Measurements from ENCODE around the gene SENP6.
"Not testable (repeated sequence)": the region's sequence is repeated elsewhere in the genome, so short reads cannot be mapped to it uniquely, and the experiment has no call there.

SENP6 gene, protein sequence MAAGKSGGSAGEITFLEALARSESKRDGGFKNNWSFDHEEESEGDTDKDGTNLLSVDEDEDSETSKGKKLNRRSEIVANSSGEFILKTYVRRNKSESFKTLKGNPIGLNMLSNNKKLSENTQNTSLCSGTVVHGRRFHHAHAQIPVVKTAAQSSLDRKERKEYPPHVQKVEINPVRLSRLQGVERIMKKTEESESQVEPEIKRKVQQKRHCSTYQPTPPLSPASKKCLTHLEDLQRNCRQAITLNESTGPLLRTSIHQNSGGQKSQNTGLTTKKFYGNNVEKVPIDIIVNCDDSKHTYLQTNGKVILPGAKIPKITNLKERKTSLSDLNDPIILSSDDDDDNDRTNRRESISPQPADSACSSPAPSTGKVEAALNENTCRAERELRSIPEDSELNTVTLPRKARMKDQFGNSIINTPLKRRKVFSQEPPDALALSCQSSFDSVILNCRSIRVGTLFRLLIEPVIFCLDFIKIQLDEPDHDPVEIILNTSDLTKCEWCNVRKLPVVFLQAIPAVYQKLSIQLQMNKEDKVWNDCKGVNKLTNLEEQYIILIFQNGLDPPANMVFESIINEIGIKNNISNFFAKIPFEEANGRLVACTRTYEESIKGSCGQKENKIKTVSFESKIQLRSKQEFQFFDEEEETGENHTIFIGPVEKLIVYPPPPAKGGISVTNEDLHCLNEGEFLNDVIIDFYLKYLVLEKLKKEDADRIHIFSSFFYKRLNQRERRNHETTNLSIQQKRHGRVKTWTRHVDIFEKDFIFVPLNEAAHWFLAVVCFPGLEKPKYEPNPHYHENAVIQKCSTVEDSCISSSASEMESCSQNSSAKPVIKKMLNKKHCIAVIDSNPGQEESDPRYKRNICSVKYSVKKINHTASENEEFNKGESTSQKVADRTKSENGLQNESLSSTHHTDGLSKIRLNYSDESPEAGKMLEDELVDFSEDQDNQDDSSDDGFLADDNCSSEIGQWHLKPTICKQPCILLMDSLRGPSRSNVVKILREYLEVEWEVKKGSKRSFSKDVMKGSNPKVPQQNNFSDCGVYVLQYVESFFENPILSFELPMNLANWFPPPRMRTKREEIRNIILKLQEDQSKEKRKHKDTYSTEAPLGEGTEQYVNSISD

DNA sequence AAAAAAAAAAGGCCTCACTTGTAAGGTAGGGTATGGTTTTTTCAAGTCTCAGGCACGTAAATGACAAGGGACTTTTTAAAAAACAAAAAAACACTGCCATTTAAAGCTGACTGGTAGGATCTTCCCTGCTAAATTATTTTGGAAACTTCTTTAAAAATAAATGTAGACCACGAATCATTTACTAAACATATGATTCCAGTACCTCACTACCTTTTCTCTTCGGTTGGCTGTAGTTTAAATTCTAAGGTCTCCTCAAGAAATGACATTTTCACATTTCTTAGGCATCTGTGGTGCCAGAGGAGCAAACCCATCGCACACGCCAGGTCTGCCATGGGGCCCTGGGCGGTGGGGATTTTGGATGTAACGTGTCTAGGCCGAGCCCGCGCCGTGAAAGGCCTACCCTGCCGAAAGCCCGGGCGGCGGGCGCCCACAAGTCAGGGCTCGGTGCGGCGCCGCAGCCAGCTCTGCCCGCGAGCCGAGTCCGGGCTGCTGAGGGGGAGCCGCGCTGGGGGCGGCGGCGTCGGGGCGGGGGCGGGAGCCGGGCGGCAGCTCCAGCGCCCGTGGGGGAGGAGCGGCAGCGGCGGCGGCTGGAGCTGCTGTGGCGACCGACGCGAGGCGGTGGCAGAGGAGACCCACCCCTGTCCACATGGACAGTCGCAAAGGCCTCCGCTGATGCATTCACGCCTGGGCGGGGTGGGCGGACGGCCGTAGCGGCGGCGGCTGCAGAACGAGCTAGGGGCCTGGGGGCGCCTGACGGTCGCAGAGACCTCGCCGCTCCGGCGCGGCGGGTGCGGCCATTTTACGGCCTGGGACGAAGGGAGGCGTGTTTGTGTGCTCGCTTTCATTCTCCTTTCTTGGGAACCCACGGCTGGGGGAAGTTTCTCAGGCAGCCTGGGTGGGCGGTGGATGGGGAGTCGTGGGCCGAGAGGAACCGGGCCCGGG is at the start of gene SENP6:
Gene SENP6, plus strand, starts transcription at position 577 of the 942 bp plus-strand sequence. CDS start 645 bp downstream, outside the sequence.
- peak; percentile 39 for DNase-seq

DNA sequence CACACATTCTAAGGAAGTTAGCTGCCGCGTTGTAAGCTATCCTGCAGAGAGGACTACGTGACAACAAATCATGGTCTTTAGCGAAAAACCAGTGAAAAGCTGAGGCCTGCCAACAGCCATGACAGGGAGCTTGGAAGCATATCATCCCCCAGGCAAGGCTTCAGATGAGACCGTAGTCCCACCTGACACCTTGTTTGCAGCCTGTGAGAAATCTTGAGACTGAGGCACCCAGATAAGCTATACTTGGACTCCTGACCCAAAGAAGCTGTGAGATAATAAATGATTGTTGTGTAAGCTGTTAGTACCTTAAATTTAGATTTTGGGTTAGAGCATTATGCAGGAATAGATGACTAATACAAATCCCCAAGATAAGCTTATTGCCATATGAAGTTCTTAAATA is 45.4 kb upstream of the SENP6 start:
- no peak for DNase-seq

DNA sequence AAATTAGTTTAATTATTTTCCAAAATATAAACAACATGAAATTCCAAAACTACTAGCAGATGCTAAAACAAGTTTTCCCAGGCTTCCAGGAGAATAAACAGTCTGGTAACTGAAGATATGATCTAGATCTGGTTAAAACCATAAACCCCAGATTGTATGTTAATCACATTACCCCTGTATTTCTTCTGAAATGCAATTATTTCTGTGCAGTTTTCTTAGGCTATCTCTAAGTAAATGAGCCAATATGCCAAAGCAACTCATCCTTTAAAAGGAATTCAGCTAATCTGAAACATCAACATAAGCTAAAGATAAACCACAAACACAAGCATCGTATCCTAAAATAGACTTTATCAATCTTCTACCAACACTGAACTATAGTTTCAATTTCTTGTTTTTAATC is 44.6 kb upstream of the SENP6 start:
- no peak for DNase-seq

DNA sequence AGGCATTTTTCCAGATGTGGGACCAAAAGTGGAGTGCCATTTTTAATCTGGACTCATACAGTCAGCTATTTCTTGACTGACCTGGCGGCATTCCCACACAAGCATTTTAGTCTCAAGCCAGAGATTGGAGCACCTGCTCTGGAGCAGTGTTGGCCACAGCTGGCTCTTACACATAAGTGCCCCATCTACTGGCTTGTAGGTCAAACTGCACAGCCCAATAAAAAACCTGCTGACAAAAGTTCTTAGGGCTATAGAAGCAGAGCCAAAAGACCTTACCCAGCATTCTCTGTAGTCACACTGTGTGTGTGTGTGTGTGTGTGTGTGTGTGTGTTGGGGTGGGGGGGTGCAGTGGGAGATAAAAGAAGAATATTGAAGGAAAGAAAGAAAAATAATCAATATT is 38.6 kb upstream of the SENP6 start:
- DNase-seq, result peak; percentile 51

DNA sequence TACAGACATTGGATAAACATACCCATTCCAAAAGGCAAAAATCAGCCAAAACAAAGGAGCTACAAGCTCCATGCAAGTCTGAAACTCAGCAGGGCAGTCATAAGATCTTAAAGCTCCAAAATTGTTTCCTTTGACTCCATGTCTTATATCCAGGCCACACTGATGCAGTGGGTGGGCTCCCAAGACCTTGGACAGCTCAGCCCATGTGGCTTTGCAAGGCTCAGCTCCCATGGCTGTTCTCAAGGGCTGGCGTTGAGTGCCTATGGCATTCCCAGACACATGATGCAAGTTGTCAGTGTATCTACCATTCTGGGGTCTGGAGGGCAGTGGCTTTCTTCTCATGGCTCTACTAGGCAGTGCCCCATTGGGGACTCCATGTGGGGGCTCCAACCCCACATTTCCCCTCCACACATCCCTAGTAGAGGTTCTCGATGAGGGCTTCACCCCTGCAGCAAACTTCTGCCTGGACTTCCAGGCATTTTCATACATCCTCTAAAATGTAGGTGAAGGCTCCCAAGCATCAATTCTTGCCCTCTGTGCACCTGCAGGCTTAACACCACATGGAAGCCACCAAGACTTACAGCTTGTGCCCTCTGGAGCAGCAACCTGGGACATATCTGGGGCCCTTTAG is 35.4 kb upstream of the SENP6 start:
- DNase-seq, result no peak

DNA sequence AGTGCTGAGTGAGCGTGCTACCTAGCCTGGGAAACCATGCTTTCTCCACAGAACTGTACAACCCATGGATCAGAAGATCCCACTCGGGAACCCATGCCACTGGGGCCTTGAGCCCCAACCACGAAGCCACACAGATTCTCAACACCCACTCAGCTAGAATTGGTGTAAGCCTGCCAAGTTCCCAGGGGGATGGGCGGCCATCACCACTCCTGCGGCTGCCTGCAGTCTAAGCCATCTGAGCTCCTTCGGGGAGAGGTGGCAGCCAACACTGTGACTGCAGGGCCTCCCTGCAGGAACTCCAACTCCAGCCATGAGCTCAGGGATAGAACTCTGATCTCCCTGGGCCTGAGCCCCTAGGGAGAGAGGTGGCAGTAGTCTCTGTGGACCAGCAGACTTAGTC is 33.6 kb upstream of the SENP6 start:
- no peak for DNase-seq

DNA sequence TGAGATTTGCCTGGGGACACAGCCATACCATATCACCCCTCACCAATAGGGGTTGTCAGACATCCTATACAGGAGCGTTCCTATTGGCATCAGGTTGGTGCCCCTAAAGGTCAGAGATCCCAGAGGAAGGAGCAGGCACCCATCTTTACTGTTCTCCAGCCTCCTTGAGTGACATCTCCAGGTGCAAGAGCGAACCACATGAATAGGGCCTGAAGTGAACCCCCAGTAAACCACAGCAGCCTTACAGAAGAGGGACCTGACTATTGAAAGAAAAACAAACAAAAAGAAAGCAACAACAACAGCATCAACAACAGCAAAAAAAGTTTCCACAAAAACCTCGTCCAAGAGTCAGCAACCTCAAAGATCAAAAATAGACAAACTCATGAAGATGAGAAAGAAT is 32.7 kb upstream of the SENP6 start:
- DNase-seq, result no peak

DNA sequence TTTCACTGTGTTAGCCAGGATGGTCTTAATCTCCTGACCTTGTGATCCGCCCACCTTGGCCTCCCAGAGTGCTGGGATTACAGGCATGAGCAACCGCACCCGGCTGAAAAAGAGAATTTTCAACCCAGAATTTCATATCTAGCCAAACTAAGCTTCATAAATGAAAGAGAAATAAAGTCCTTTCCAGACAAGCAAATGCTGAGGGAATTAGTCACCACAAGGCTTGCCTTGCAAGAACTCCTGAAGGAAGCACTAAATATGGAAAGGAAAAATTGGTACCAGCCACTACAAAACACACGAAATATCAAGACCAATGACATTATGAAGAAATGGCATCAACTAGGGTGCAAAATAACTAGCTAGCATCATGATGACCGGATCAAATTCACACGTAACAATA is 31.0 kb upstream of the SENP6 start:
- not testable (repeated sequence) for DNase-seq

DNA sequence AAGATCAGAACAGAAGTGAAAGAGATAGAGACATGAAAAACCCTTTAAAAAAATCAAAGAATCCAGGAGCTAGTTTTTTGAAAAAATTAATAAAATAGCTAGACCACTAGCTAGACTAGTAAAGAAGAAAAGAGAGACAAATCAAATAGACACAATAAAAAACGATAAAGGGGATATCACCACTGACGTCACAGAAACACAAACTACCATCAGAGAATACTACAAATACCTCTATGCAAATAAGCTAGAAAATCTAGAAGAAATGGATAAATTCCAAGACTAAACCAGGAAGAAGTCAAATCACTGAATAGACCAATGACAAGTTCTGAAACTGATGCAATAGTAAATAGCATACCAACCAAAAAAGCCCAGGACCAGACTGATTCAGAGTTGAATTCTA is 29.6 kb upstream of the SENP6 start:
- DNase-seq, result no peak

DNA sequence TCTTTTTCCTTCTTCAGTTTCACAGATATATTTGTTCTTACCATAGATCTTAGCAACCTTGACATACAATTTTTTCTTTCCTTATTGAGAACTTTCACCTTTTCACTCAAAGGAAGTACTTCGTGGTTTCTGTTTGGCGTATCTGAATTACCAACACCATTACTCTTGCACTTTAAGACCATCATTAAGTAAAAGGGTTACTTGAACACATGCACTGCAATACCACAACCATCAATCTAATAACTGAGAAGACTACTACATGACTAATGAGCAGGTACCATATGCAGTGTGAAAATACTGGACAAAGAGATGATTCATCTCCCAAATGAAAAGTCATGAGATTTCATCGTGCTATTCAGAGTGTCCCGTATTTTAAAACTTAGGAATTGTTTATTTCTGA is 21.7 kb upstream of the SENP6 start:
- no peak for DNase-seq

DNA sequence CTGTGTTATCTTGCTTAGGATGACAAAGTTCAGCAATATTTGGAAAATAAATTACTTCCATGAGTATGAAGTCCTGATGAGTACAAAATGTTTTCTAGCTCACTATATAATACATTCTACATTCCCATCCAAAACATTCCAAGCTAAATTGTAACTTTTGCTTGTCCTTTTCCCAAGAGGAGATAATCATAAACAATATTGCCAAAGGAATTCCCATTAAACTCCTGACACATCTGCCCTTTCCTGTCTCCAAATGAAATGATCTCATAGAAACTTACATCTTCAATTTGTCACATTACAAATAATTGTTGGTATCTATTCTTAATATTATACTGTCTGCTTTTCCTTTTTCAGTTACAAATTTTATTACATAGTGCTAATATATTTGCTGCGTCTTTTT is 20.4 kb upstream of the SENP6 start:
- no peak for DNase-seq

DNA sequence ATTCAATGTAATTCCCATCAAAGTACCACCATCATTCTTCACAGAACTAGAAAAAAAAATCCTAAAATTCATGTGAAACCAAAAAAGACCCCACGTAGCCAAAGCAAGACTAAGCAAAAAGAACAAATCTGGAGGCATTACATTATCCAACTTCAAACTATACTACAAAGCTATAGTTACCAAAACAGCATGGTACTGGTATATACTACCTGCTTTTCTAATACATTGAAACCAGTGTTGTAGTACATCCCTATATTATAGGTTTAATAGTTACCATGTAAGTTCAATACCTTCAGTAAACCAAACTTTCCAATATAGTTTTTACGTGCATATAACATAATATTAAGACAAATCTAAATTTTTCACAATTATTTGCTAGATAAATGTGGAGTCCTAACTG is 17.1 kb upstream of the SENP6 start:
- DNase-seq, result not testable (repeated sequence)

DNA sequence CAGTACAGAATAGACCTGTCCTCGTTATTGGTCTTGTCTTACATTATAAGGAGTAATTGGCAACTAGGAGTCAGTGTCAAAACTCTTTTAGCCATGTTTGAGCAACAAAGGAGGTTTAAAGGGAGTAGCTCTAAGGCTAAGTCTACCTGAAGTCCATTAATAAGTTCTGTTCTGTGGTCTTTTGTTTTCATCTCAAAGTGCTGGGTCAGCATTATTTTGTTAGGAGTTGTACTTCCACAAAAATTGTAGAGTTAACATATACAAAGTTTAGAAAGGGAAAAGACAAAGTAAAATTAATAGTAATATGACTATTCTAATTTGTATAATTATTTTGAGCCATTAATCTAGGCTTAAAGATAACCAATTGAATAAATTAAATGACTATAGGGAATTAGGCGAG is 12.7 kb upstream of the SENP6 start:
- no peak for DNase-seq

DNA sequence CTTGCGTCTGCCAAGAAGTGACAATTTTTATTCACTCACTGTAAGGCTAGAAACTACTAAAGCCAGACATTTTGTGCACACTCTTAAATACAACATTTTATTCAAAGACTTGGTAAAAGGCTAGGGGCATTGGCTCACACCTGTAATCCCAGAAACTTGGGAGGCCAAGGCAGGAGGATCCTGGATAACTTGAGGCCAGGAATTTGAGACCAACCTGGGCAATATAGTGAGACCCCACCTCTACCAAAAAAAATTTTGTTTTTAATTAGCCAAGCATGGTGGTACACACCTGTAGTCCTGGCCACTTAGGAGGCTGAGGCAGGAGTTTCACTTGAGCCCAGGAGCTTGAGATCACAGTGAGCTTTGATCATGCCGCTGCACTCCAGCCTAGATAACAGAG is 11.3 kb upstream of the SENP6 start:
- no peak for DNase-seq

DNA sequence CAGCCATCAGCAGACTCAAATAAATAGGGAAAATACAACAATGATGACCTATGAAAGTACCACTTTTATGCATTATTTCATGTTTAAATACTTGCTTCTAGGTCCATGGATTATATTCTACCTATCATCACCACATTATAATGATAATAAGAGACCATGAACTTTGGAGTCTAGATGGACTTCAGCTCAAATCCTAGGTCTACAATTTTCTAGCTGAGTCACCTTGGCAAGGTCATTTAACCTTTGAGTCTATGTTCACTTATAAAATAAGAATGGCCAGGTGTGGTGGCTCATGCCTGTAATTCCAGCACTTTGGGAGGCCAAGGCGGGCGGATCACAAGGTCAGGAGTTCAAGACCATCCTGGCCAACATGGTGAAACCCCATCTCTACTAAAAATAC is 5.3 kb upstream of the SENP6 start:
- not testable (repeated sequence) for DNase-seq

DNA sequence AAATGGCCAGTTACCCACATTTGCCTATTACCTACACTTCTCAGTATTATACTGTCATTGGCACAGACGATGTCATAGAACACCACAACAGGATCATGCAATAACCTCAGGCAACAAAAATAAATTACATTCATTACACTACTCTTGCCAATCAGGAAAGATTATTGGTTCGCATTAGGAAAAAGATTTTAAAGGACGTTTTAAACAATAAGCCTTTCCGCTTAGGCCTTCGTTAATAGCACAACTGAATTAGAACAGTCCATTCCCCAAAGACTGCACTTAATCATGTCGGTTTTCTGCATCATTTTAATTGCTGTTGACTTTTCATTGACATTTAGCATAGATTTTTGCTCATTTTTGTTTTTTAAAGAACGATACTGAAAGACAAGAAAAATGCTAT is 912 bp upstream of the SENP6 start:
- DNase-seq, result peak; percentile 41

DNA sequence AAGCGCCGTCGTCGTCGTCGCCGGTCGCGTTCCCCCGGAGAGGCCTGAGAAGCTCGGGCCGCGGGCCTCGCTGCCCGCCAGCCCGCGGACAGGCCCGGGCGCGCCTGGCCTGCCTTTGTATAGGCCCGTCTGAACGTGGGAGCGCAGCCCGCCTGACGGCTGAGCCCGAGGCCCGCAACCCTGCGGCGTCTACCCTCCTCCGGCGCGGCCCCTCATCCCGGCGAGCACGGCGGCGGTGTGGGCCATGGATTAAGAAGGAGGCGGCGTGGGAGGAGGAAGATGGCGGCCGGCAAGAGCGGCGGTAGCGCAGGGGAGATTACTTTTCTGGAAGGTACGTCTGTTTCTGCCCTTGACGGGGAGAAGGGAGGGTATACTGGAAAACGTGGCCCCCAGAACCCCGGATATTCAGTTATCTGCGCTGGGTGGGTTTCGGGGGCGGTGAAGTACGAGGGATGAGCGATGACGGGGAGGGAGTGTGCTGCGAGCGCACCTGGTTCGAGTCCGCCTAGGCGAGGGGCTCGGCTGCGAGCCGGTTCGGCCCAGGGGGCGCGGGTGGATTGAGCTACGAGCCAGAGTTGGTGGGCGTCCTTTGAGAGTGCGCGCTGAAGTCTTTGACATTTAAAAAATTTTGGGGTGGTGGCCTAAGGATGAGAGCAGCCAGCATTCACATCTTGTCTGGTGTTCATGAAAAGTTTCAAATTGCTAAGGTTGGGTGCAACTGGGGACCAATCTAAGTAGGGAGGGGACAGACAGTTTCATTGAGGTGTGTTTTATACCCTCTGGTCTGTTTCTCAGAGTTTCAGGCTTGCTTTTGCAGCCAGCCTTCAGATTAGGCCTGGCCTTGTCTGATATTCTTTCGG is 796 bp downstream of the SENP6 start:
- no peak for DNase-seq

DNA sequence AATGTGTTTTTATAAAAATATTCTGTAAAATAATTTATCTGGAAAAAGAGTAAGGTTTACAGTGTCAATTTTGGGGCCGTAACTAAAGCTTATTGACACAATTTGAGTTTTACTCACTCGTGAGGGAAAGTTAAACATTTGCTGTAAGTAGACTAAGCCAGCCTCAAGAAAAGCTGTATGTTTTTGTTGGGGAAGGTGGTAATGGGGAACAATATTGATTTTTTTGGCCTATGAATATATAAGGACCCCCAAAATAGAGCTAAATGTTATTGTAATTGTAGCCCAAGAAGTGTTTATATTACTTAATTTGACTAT is 1.4 kb downstream of the SENP6 start:
- DNase-seq, result no peak

DNA sequence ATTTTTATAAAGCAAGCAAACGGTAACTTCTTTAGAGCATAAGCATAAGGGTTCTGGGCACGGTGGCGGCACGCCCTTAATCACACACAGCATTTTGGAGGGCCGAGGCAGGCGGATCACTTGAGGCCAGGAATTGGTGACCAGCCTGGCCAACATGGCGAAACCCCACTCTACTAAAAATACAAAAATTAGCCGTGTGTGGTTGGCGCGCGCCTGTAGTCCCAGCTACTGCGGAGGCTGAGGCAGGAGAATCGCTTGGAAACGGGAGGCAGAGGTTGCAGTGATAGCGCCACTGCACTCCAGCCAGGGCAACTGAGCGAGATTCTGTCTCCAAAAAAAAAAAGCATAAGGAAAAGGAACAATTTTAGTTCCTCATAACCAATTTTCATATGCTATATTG is 2.6 kb downstream of the SENP6 start:
- DNase-seq, result peak; percentile 13

DNA sequence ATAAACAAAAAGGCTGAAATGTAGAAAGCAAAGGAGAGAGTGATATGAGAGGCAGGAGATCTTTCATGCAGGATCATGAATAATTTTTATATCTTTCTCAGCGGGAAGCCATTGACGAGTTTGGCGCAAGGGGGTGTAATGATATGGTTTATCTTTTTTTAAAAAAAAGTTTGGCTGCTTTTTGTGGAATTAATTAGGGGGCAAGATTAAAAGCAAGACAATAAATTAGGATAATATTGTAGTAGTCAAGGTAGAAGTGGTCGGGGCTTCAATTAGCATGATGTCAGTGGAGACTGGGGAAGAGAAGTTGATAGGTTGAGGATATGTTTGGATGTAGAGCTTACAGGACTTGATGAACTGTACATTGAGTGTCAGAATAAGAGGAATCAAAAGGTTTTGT is 4.0 kb downstream of the SENP6 start:
- no peak for DNase-seq

DNA sequence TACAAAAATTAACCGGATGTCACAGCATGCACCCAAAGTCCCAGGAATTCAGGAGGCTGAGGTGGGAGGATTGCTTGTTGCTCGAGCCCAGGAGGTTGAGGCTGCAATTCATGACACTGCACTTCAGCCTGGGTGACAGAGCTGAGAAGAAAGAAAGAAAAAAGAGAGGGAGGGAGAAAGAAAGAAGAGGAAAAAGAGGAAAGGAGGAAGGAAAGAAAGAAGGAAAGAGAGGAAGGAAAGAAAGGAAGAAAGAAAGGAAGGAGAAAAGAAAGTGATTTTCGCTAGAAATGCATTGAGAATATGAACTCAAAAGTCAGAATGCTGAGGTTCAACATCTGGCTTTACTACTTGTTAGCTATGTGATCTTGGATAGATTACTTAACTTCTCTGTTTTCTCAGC is 6.6 kb downstream of the SENP6 start:
- no peak for DNase-seq
